Measurements from ENCODE around the gene TTC12. TPM values are rescaled to one million over a fixed set of nuclear protein-coding genes. Genes with fewer than 3 reads are reported as not detected.

Gene TTC12
- total RNA-seq, 1 donor from 2014 or later = 30.4 TPM

DNA sequence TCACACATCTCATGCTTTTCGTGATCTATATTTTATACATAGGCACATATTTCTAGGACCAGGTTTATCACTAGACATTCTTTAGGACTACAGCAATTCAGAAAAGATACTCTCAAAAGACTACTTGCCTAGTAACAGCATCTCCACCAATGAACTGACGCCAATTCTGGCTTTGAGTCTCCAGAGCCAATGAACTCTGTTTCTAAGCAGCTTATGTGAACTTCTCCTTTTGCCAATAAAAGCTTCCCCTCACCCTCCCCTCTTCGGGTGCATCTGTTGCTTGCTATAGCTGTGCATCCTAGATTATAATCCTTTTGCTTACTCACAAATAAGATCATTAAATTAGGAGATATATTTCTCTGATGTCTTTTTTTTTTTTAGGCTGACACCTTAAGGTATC, 61.8 kb downstream of the TTC12 start:
- TF ChIP-seq, protein P1, sequence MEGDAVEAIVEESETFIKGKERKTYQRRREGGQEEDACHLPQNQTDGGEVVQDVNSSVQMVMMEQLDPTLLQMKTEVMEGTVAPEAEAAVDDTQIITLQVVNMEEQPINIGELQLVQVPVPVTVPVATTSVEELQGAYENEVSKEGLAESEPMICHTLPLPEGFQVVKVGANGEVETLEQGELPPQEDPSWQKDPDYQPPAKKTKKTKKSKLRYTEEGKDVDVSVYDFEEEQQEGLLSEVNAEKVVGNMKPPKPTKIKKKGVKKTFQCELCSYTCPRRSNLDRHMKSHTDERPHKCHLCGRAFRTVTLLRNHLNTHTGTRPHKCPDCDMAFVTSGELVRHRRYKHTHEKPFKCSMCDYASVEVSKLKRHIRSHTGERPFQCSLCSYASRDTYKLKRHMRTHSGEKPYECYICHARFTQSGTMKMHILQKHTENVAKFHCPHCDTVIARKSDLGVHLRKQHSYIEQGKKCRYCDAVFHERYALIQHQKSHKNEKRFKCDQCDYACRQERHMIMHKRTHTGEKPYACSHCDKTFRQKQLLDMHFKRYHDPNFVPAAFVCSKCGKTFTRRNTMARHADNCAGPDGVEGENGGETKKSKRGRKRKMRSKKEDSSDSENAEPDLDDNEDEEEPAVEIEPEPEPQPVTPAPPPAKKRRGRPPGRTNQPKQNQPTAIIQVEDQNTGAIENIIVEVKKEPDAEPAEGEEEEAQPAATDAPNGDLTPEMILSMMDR (IDR thresholded peaks at IDR 0.05; ENCODE audit: unreplicated experiment) = no peak
- no peak for DNase-seq (ENCODE audit: low spot score, unreplicated experiment)
- Mint-ChIP-seq H3K27me3 (no peaks in the 10 kb centered on the region), H3K4me3 (ENCODE audit: low read depth) (no peak overlapping the region), H3K9me3 (ENCODE audit: low read depth) (peaks cover 4% of the 10 kb centered on the region), H3K36me3 (ENCODE audit: insufficient read depth) (peaks cover 4% of the 10 kb centered on the region), H3K27ac (no peak overlapping the region), H3K4me1 (ENCODE audit: low read depth) (no peaks in the 10 kb centered on the region)

DNA sequence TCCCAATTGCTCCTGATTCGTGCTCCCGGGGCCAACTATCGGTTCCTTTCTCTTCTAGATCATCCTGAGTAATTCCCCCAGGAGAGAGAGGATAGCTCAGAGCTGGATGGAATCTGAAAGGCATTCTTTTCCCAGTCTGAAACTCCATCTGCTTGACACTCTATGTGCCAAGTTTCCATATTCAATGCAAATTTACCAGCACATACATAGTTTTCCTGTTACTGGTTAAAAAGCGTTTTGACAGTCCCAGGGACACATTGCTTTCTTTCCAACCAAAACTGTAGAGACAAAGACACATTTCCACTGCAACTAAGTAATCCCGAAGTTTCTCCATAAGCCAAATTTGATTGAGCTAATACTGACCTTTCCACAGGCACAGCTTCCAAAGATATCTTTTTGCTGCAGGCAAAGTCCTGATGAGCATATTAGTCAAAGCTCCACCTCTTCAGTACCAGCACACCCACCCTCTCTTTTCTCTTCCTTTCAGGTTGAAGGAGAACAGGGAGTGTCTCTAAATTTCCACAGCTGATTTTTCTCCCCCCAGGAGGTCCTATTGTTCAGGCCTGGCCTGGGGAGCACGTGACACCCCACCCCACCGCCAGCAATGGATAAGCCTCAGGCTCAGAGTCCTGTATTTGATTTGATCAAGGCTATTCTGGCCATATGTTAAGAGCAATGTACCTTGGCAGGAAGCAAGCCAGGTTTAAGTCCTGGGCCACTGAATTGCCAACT, 63.5 kb downstream of the TTC12 start:
- DNase-seq (ENCODE audit: low spot score, unreplicated experiment) = no peak
- no peaks in the 10 kb centered on the region for H3K27me3 Mint-ChIP-seq
- H3K27ac Mint-ChIP-seq = no peak overlapping the region
- H3K4me3 Mint-ChIP-seq (ENCODE audit: low read depth) = no peak overlapping the region
- TF ChIP-seq, protein P1 (IDR thresholded peaks at IDR 0.05; ENCODE audit: unreplicated experiment) = no peak
- peaks cover 4% of the 10 kb centered on the region for H3K9me3 Mint-ChIP-seq (ENCODE audit: low read depth)
- peaks cover 4% of the 10 kb centered on the region for H3K36me3 Mint-ChIP-seq (ENCODE audit: insufficient read depth)
- H3K4me1 Mint-ChIP-seq (ENCODE audit: low read depth) = no peaks in the 10 kb centered on the region

DNA sequence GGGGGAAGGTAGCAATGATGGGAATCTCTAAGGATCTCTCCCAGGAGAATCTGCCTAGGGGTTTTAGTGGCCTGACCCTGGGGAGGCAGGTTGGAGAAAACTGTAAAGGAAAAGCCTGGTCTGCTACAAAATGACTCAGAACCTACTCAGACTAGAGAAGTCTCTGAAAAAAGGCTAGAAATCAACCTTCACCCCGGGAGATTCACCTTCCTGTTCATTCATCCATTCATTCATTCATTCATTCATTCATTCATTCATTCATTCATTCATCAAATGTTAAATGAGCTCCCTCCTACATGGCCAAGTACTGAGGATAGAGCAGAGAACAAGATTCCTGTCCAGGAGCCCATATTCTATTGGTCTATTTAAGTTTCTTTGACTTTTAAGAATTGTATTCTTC, 64.3 kb downstream of the TTC12 start:
- Mint-ChIP-seq H3K27ac (no peak overlapping the region), H3K36me3 (ENCODE audit: insufficient read depth) (peaks cover 1% of the 10 kb centered on the region), H3K27me3 (no peaks in the 10 kb centered on the region), H3K4me1 (ENCODE audit: low read depth) (no peaks in the 10 kb centered on the region), H3K4me3 (ENCODE audit: low read depth) (no peak overlapping the region), H3K9me3 (ENCODE audit: low read depth) (peaks cover 4% of the 10 kb centered on the region)
- TF ChIP-seq, protein P1 (IDR thresholded peaks at IDR 0.05; ENCODE audit: unreplicated experiment) = no peak
- no peak for DNase-seq (ENCODE audit: low spot score, unreplicated experiment)

DNA sequence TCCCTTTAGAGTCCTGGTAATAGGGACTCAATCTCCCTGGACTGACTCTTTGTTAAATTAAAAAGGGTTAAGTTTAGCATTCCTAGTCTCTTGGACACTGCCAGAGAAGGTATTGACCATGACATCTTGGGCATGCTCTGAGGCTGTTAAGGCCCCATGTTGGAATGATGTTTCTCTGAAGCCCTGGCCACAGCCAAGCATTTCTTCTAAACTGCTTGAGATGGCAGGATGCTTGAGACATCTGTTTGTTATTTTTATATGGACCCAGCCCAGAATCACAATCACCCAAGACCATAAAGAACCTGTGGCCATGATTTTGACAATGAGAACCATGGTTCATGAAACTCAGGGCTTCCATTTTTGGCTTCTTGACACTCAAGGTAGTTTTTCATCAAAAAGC, 67.7 kb downstream of the TTC12 start:
- peaks cover 1% of the 10 kb centered on the region for H3K36me3 Mint-ChIP-seq (ENCODE audit: insufficient read depth)
- no peak for DNase-seq (ENCODE audit: low spot score, unreplicated experiment)
- peaks cover 4% of the 10 kb centered on the region for H3K9me3 Mint-ChIP-seq (ENCODE audit: low read depth)
- peaks cover 6% of the 10 kb centered on the region for H3K27me3 Mint-ChIP-seq
- H3K4me1 Mint-ChIP-seq (ENCODE audit: low read depth) = no peaks in the 10 kb centered on the region
- TF ChIP-seq, protein P1 (IDR thresholded peaks at IDR 0.05; ENCODE audit: unreplicated experiment) = no peak
- no peak overlapping the region for H3K4me3 Mint-ChIP-seq (ENCODE audit: low read depth)
- H3K27ac Mint-ChIP-seq = no peak overlapping the region

DNA sequence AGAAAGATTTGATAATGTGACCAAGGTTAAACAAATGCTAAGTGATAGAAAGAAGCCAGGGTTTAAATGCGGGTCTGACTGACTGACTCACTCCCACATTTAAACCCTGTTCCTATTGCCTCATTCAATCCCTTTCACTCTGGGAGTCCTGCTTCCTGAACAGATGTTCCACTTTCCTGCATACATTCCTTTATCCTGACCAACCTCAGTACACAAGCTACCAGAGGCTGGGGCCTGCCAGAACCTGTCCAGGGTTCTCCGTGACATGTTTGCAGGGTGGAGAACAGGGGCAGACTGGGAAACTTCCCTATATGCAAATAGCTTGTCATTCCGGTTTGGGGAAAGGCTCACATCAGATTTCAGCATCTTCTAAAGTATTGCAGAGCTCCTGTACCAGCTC, 70.2 kb downstream of the TTC12 start:
- Mint-ChIP-seq H3K36me3 (ENCODE audit: insufficient read depth) (peaks cover 1% of the 10 kb centered on the region), H3K27me3 (peaks cover 8% of the 10 kb centered on the region), H3K27ac (no peak overlapping the region), H3K4me1 (ENCODE audit: low read depth) (no peaks in the 10 kb centered on the region), H3K9me3 (ENCODE audit: low read depth) (peaks cover 4% of the 10 kb centered on the region), H3K4me3 (ENCODE audit: low read depth) (no peak overlapping the region)
- TF ChIP-seq, protein P1 (IDR thresholded peaks at IDR 0.05; ENCODE audit: unreplicated experiment) = no peak
- no peak for DNase-seq (ENCODE audit: low spot score, unreplicated experiment)

Data from progenitor cell of endocrine pancreas (in vitro differentiated cells).